HG03066 (cell line): ENCODE data around the gene FREM1.

Source experiments
- ATAC-seq: cut with Tn5 transposase; IDR thresholded peaks from one replicate; pipeline ENCODE4 v1.9.1; 2021; ENCODE audit warnings: low read depth; ENCODE audit not compliant: unreplicated experiment

FREM1 gene

GRCh38 chr9:14823800-14824199 is 86.4 kb downstream of the FREM1 start:
- ATAC-seq: no peak

- no peak for ATAC-seq
Observed at GRCh38 chr9:14822666-14823065, 87.6 kb downstream of the FREM1 start.

GRCh38 chr9:14819183-14819582 is 91.0 kb downstream of the FREM1 start:
- no peak for ATAC-seq

GRCh38 chr9:14814249-14814628 is 96.0 kb downstream of the FREM1 start:
- no peak for ATAC-seq

- no peak for ATAC-seq
Observed at GRCh38 chr9:14813336-14814248, 96.6 kb downstream of the FREM1 start.

GRCh38 chr9:14812806-14813205 is 97.4 kb downstream of the FREM1 start:
- no peak for ATAC-seq

GRCh38 chr9:14811844-14812243 is 98.4 kb downstream of the FREM1 start:
- ATAC-seq: no peak

GRCh38 chr9:14806941-14807520 is 103.2 kb downstream of the FREM1 start:
- ATAC-seq: no peak

- no peak for ATAC-seq
Observed at GRCh38 chr9:14799030-14799429, 111.2 kb downstream of the FREM1 start.

GRCh38 chr9:14797435-14797834 is 112.8 kb downstream of the FREM1 start:
- ATAC-seq: no peak

GRCh38 chr9:14793389-14793788 is 116.8 kb downstream of the FREM1 start:
- no peak for ATAC-seq

- no peak for ATAC-seq
Observed at GRCh38 chr9:14790628-14791027, 119.6 kb downstream of the FREM1 start.

- ATAC-seq: no peak
Observed at GRCh38 chr9:14788846-14789245, 121.4 kb downstream of the FREM1 start.

- no peak for ATAC-seq
Observed at GRCh38 chr9:14783358-14783757, 126.9 kb downstream of the FREM1 start.

- ATAC-seq: no peak
Observed at GRCh38 chr9:14782286-14783051, 127.8 kb downstream of the FREM1 start.

GRCh38 chr9:14780693-14781092 is 129.5 kb downstream of the FREM1 start:
- no peak for ATAC-seq

GRCh38 chr9:14780251-14780650 is 130.0 kb downstream of the FREM1 start:
- ATAC-seq: no peak

- ATAC-seq: no peak
Observed at GRCh38 chr9:14779566-14780022, 130.6 kb downstream of the FREM1 start.

GRCh38 chr9:14778565-14778964 is 131.7 kb downstream of the FREM1 start:
- no peak for ATAC-seq

GRCh38 chr9:14775917-14776316 is 134.3 kb downstream of the FREM1 start:
- no peak for ATAC-seq

GRCh38 chr9:14770592-14770991 is 139.6 kb downstream of the FREM1 start:
- no peak for ATAC-seq
